Muscle layer of colon (tissue), 2 donors: ENCODE data around the gene CRYBB2.
"Not testable (repeated sequence)": the region's sequence is repeated elsewhere in the genome, so short reads cannot be mapped to it uniquely, and the experiment has no call there.

ENCODE experiments used
- H3K27ac ChIP-seq: one replicate; pipeline ENCODE4 v1.7.0; 2013; ENCODE audit warnings: low read depth, mild to moderate bottlenecking, low read length, moderate library complexity
- H3K27me3 ChIP-seq, 2 donors: one replicate each; pipeline ENCODE4 v1.7.0; 2013; ENCODE audit warnings: low read length in 2 of 2, mild to moderate bottlenecking in 2 of 2; ENCODE audit not compliant: insufficient read depth in 2 of 2, control insufficient read depth in 1 of 2
- H3K36me3 ChIP-seq: one replicate; pipeline ENCODE4 v1.7.0; 2013; ENCODE audit warnings: mild to moderate bottlenecking, low read length; ENCODE audit not compliant: insufficient read depth
- H3K4me1 ChIP-seq: one replicate; pipeline ENCODE4 v1.7.0; 2013; ENCODE audit warnings: mild to moderate bottlenecking, low read length; ENCODE audit not compliant: insufficient read depth
- H3K4me3 ChIP-seq, 2 donors: one replicate each; pipeline ENCODE4 v1.7.0; 2013; ENCODE audit warnings: low read length in 2 of 2, low read depth in 1 of 2, mild to moderate bottlenecking in 1 of 2, moderate library complexity in 1 of 2
- H3K9ac ChIP-seq: one replicate; pipeline ENCODE4 v1.7.0; 2013; ENCODE audit warnings: low read length
- H3K9me3 ChIP-seq: one replicate; pipeline ENCODE4 v1.7.0; 2013; ENCODE audit warnings: mild to moderate bottlenecking, low read length
- donor health status: abdominal sarcoma.
- donor health status: Adenocarcinoma of cecum.

CRYBB2 gene

GRCh38 chr22:25201557-25202273, 17.7 kb upstream of the CRYBB2 start:
- Histone ChIP-seq H3K4me1 (no peaks in the 10 kb centered on the region), H3K9ac (no peak overlapping the region), H3K27me3 (no peaks in the 10 kb centered on the region), H3K27ac (no peak overlapping the region), H3K36me3 (no peaks in the 10 kb centered on the region), H3K9me3 (no peaks in the 10 kb centered on the region), H3K4me3 (no peak overlapping the region)

GRCh38 chr22:25202290-25202921, 17.0 kb upstream of the CRYBB2 start:
- no peaks in the 10 kb centered on the region for H3K9me3 ChIP-seq
- no peaks in the 10 kb centered on the region for H3K36me3 ChIP-seq
- H3K4me3 ChIP-seq = no peak overlapping the region
- no peak overlapping the region for H3K9ac ChIP-seq
- H3K27me3 ChIP-seq = no peaks in the 10 kb centered on the region
- H3K4me1 ChIP-seq = no peaks in the 10 kb centered on the region
- H3K27ac ChIP-seq = no peak overlapping the region

DNA sequence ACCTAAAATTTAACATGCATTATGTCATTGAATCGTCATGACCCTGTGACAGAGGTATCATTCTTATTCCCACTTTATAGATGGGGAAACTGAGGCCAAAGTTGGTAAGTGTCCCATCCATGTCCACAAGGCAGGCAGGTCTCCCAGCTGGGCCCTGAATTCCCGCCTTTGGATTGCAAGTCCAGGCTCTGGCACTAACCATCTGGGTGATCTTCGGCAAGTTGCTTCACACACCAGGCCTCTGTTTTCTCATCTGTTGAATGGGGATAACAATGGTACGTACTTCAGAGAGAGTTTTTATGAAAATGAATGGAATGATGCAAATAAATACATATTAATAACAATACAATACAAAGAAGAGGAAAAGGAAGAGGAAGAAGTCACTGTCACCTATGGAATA, 16.4 kb upstream of the CRYBB2 start:
- no peak overlapping the region for H3K9ac ChIP-seq
- H3K4me1 ChIP-seq = no peaks in the 10 kb centered on the region
- H3K4me3 ChIP-seq = no peak overlapping the region
- no peak overlapping the region for H3K27ac ChIP-seq
- no peaks in the 10 kb centered on the region for H3K36me3 ChIP-seq
- no peaks in the 10 kb centered on the region for H3K9me3 ChIP-seq
- no peaks in the 10 kb centered on the region for H3K27me3 ChIP-seq

GRCh38 chr22:25204547-25204946, 14.9 kb upstream of the CRYBB2 start:
- H3K4me1 ChIP-seq, H3K27me3 ChIP-seq, H3K9me3 ChIP-seq, H3K36me3 ChIP-seq, H3K9ac ChIP-seq, H3K27ac ChIP-seq, H3K4me3 ChIP-seq: not testable (repeated sequence)

DNA sequence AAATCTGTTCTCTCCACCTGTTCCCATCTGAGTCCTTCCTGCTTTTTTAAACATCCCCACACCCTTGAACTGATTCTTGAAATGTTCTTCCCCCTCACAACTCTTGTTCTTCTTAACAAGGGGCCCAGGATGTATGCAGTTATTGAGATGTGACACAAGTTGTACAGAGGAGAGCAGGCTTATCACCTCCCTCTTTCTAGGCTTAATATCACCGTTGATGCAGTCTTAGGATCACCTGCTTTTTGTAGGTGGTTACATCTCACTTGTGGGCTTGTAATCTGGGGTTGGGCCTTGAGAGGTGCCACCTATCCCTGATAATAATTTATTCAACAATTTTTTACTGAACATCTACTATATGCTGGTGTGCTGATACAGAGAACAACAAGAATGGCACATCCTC, 13.6 kb upstream of the CRYBB2 start:
- Histone ChIP-seq H3K9ac (no peak overlapping the region), H3K9me3 (no peaks in the 10 kb centered on the region), H3K36me3 (no peaks in the 10 kb centered on the region), H3K4me3 (no peak overlapping the region), H3K27ac (no peak overlapping the region), H3K27me3 (no peaks in the 10 kb centered on the region), H3K4me1 (no peaks in the 10 kb centered on the region)

DNA sequence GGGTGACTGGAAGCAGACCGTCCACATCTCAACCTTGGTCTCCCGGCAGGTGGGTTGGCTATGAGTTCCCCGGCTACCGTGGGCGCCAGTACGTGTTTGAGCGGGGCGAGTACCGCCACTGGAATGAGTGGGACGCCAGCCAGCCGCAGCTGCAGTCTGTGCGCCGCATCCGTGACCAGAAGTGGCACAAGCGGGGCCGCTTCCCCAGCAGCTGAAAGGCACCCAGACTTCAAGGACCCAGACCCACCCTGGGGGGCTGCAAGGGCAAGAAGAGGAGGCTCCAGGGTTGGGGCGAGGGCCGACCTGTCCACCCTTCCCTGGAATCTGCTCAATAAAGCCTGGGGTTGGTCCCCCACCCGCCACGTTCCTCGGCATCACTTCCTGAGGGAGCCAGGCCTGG, 12.4 kb upstream of the CRYBB2 start:
- no peak overlapping the region for H3K27ac ChIP-seq
- H3K4me3 ChIP-seq = no peak overlapping the region
- no peaks in the 10 kb centered on the region for H3K4me1 ChIP-seq
- H3K36me3 ChIP-seq = no peaks in the 10 kb centered on the region
- H3K9ac ChIP-seq = no peak overlapping the region
- H3K9me3 ChIP-seq = no peaks in the 10 kb centered on the region
- H3K27me3 ChIP-seq = no peaks in the 10 kb centered on the region

DNA sequence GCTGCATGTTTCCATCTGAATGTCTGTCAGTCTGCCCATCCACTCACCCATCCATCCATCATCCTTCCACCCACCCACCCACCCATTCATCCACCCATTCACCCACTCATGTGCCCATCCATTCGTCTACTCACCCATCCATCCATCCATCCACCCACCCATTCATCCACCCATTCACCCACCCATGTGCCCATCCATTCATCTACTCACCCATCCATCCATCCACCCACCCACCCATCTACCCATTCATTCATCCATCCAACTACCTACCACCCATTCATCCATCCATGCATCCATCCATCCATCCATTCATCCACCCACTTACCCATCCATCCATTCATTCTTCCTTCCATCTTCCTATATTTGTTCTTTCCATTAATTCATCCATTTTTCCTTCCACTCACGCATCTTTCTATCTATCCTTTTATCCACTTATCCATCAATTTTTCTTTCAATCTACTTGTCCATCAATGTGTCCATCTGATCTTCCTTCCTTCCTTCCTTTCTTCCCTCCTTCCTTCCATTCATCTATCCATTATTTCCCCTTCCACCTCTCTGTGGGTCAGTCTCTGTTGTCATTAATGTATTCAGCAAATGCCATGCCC, 11.8 kb upstream of the CRYBB2 start:
- Histone ChIP-seq H3K9ac (no peak overlapping the region), H3K9me3 (no peaks in the 10 kb centered on the region), H3K27ac (no peak overlapping the region), H3K4me3 (no peak overlapping the region), H3K27me3 (no peaks in the 10 kb centered on the region), H3K4me1 (no peaks in the 10 kb centered on the region), H3K36me3 (no peaks in the 10 kb centered on the region)

DNA sequence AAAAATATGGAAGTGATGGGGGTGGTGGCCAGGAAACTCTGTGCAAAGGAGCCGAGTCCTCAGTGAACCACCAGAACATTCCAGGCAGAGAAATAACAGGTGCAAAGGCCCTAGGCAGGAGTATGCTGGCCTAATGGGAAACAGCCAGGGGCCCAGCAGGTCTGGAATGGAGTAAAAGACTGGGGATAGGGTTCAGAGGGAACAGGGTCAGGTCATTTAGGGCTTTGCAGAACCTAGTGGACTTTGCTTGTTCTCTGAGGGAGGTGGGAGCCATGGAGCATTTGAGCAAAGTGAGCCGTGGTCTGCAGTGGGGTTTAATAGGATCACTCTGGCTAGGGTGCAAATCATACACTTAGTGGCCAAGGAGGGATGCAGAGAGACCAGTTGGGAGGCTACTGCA, 11.1 kb upstream of the CRYBB2 start:
- H3K27me3 ChIP-seq = no peaks in the 10 kb centered on the region

DNA sequence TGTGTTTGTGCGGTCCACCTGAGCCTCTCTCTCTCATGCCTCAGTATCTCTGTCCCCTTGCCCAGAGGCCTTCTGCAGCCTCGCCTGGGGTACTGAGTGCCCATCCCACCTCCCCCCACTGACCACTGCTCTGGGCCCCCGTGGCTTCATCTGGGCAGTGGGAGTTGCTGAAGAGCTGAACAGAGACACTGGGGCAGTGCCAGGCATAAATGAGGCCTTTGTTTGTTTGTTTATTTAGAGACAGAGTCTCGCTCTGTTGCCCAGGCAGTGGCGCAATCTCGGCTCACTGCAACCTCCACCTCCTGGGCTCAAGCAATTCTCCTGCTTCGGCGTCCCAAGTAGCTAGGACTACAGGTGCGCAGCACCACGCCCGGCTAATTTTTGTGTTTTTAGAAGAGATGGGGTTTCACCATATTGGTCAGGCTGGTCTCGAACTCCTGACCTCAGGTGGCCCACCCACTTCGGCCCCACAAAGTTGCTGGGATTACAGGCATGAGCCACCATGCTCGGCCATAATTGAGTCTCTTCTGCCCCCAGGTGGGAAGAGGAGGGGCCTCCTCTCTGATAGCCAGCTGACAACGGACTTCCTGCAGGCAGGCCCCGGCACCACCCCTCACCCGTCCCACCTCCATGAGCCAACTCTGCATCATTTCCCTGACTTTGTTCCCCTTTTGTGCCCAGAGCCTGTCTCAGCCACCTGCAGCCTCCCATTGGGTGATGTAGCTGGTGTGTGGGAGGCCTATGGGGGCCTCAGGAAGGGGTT, 10.5 kb upstream of the CRYBB2 start:
- Histone ChIP-seq H3K4me3 (no peak overlapping the region), H3K9me3 (peaks cover 4% of the 10 kb centered on the region), H3K27ac (no peak overlapping the region), H3K27me3 (no peaks in the 10 kb centered on the region), H3K36me3 (no peaks in the 10 kb centered on the region), H3K9ac (no peak overlapping the region), H3K4me1 (no peaks in the 10 kb centered on the region)

More for the DNA sequence above, 11.1 kb upstream of the CRYBB2 start:
- H3K4me3 ChIP-seq = no peak overlapping the region
- no peak overlapping the region for H3K9ac ChIP-seq
- no peaks in the 10 kb centered on the region for H3K36me3 ChIP-seq
- H3K4me1 ChIP-seq = no peaks in the 10 kb centered on the region
- peaks cover under 1% of the 10 kb centered on the region for H3K9me3 ChIP-seq
- H3K27ac ChIP-seq = no peak overlapping the region

- H3K27ac ChIP-seq = no peak overlapping the region
Observed at GRCh38 chr22:25210793-25211192, 8.6 kb upstream of the CRYBB2 start.

DNA sequence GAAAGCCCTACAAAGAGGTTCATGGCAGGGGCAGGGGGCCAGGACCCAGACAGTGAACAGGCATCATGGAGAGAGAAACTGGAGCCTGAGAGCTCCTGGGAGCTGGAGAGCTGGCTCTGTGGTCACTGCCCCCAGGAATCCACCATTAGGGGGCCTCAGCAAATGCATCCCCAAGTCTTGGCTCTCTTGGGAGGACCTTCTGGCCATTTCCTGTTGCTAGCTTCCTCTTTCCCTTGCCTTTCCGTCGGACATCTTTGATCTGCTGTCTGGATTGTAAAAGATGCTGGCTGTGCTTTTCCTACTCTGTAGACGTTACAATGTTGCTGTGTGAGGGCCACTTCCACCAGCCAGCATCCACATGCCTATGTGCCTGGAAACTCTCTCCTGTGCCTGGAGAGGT, 7.1 kb upstream of the CRYBB2 start:
- Histone ChIP-seq H3K9ac (no peak overlapping the region), H3K27me3 (no peaks in the 10 kb centered on the region), H3K27ac (no peak overlapping the region), H3K4me3 (no peak overlapping the region), H3K36me3 (no peaks in the 10 kb centered on the region), H3K9me3 (peaks cover 4% of the 10 kb centered on the region), H3K4me1 (no peaks in the 10 kb centered on the region)

More at GRCh38 chr22:25210793-25211192, 8.6 kb upstream of the CRYBB2 start:
- Histone ChIP-seq H3K27me3 (no peaks in the 10 kb centered on the region), H3K4me1 (no peaks in the 10 kb centered on the region), H3K36me3 (no peaks in the 10 kb centered on the region), H3K9ac (no peak overlapping the region), H3K4me3 (no peak overlapping the region), H3K9me3 (peaks cover 4% of the 10 kb centered on the region)
